ENCODE results near the gene ARFRP1. TPM values are rescaled to one million over a fixed set of nuclear protein-coding genes. Genes with fewer than 3 reads are reported as not detected.

The ARFRP1 gene
- total and polyA plus RNA-seq, 2 of the 13 experiments (the other 11 are each of a cell fraction or from before 2014, with no cell fraction given), result 32.0 to 51.1 TPM

DNA sequence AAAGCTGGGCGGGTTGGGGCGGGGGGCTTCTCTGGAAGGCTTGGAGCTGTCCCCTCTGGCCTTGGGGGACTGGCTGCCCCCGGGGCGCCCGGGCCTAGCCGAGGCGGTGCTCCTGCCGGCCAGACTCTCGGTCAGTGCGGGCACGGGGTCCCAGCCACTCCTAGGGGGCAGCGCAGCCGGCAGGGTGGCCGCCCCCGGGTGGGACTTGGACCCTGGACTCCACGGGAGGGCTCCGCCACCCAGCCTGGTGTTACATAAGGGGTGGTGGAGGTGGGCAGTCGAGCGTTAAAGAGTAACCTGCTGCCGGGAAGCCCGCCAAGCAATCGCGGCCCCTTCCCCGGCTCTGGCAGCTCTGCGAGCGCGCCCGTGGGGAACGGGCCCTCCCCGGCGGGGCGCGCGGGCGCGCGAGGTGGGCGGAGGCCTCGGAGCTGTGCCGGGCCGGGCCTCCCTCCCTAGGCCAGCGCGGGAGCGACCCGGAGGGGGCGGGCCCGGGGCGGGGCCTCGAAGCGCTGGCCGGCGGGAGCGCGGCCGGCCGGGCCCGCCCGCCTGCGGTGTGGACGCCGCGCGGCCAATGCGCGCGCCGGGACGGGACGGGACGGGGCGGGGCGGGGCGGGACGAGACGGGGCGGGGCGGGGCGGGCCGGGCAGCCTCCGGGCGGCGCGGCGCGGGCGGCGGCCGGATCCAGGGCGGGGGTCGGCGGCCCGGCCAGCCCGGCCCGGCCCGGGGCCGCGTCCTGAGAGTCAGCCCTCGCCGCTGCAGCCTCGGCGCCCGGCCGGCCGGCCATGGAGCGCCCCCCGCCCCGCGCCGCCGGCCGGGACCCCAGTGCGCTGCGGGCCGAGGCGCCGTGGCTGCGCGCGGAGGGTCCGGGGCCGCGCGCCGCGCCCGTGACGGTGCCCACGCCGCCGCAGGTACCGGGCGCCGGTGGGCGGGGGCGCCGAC, 31.6 kb upstream of the ARFRP1 start, which contains the start of gene SLC2A4RG (continued):
- TF ChIP-seq, protein P1, sequence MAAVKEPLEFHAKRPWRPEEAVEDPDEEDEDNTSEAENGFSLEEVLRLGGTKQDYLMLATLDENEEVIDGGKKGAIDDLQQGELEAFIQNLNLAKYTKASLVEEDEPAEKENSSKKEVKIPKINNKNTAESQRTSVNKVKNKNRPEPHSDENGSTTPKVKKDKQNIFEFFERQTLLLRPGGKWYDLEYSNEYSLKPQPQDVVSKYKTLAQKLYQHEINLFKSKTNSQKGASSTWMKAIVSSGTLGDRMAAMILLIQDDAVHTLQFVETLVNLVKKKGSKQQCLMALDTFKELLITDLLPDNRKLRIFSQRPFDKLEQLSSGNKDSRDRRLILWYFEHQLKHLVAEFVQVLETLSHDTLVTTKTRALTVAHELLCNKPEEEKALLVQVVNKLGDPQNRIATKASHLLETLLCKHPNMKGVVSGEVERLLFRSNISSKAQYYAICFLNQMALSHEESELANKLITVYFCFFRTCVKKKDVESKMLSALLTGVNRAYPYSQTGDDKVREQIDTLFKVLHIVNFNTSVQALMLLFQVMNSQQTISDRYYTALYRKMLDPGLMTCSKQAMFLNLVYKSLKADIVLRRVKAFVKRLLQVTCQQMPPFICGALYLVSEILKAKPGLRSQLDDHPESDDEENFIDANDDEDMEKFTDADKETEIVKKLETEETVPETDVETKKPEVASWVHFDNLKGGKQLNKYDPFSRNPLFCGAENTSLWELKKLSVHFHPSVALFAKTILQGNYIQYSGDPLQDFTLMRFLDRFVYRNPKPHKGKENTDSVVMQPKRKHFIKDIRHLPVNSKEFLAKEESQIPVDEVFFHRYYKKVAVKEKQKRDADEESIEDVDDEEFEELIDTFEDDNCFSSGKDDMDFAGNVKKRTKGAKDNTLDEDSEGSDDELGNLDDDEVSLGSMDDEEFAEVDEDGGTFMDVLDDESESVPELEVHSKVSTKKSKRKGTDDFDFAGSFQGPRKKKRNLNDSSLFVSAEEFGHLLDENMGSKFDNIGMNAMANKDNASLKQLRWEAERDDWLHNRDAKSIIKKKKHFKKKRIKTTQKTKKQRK (IDR thresholded peaks at IDR 0.05; ENCODE audit: low read length), result no peak
- TF ChIP-seq, protein P2, sequence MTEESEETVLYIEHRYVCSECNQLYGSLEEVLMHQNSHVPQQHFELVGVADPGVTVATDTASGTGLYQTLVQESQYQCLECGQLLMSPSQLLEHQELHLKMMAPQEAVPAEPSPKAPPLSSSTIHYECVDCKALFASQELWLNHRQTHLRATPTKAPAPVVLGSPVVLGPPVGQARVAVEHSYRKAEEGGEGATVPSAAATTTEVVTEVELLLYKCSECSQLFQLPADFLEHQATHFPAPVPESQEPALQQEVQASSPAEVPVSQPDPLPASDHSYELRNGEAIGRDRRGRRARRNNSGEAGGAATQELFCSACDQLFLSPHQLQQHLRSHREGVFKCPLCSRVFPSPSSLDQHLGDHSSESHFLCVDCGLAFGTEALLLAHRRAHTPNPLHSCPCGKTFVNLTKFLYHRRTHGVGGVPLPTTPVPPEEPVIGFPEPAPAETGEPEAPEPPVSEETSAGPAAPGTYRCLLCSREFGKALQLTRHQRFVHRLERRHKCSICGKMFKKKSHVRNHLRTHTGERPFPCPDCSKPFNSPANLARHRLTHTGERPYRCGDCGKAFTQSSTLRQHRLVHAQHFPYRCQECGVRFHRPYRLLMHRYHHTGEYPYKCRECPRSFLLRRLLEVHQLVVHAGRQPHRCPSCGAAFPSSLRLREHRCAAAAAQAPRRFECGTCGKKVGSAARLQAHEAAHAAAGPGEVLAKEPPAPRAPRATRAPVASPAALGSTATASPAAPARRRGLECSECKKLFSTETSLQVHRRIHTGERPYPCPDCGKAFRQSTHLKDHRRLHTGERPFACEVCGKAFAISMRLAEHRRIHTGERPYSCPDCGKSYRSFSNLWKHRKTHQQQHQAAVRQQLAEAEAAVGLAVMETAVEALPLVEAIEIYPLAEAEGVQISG (CRISPR knock-in tag; IDR thresholded peaks at IDR 0.05), result peak; percentile 90
- TF ChIP-seq ZNF263 (CRISPR knock-in tag; IDR thresholded peaks at IDR 0.05), result peak; percentile 57; the same call in 1 of the 2 replicates
- TF ChIP-seq ZNF615 (CRISPR knock-in tag; IDR thresholded peaks at IDR 0.05; ENCODE audit: borderline replicate concordance), result no peak
- peak; percentile 80 for TF ChIP-seq TOPORS (CRISPR knock-in tag; IDR thresholded peaks at IDR 0.05)
- TF ChIP-seq, protein P3, sequence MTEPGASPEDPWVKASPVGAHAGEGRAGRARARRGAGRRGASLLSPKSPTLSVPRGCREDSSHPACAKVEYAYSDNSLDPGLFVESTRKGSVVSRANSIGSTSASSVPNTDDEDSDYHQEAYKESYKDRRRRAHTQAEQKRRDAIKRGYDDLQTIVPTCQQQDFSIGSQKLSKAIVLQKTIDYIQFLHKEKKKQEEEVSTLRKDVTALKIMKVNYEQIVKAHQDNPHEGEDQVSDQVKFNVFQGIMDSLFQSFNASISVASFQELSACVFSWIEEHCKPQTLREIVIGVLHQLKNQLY (CRISPR knock-in tag; IDR thresholded peaks at IDR 0.05), result peak; percentile 71
- TF ChIP-seq SMAD1 (CRISPR knock-in tag; IDR thresholded peaks at IDR 0.05; ENCODE audit: borderline replicate concordance, low read depth), result peak; percentile 88
- TF ChIP-seq NKX3-1 (CRISPR knock-in tag; IDR thresholded peaks at IDR 0.05), result peak; percentile 94
- peak; percentile 95 for TF ChIP-seq HOXA5 (CRISPR knock-in tag; IDR thresholded peaks at IDR 0.05)
- TF ChIP-seq, protein P4, sequence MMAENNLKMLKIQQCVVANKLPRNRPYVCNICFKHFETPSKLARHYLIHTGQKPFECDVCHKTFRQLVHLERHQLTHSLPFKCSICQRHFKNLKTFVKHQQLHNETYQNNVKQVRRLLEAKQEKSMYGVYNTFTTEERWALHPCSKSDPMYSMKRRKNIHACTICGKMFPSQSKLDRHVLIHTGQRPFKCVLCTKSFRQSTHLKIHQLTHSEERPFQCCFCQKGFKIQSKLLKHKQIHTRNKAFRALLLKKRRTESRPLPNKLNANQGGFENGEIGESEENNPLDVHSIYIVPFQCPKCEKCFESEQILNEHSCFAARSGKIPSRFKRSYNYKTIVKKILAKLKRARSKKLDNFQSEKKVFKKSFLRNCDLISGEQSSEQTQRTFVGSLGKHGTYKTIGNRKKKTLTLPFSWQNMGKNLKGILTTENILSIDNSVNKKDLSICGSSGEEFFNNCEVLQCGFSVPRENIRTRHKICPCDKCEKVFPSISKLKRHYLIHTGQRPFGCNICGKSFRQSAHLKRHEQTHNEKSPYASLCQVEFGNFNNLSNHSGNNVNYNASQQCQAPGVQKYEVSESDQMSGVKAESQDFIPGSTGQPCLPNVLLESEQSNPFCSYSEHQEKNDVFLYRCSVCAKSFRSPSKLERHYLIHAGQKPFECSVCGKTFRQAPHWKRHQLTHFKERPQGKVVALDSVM (CRISPR knock-in tag; IDR thresholded peaks at IDR 0.05), result peak; percentile 85; the same call in 1 of the 2 replicates
- TF ChIP-seq POLR2AphosphoS2 (IDR thresholded peaks at IDR 0.05; ENCODE audit: low read depth, low read length), result peak; percentile 78; the same call in 1 of the 2 replicates
- TF ChIP-seq ZFP90 (CRISPR knock-in tag; IDR thresholded peaks at IDR 0.05; ENCODE audit: borderline replicate concordance), result peak; percentile 88; the same call in 1 of the 2 replicates
- peak; percentile 79; the same call in 1 of the 2 replicates for TF ChIP-seq ZC3H4 (CRISPR knock-in tag; IDR thresholded peaks at IDR 0.05; ENCODE audit: borderline replicate concordance)
- peak; percentile 66; the same call in 1 of the 2 replicates for TF ChIP-seq SRY (CRISPR knock-in tag; IDR thresholded peaks at IDR 0.05)
- peak; percentile 95 for TF ChIP-seq KDM2A (CRISPR knock-in tag; IDR thresholded peaks at IDR 0.05; ENCODE audit: borderline replicate concordance, low read depth)
- TF ChIP-seq, protein P5, sequence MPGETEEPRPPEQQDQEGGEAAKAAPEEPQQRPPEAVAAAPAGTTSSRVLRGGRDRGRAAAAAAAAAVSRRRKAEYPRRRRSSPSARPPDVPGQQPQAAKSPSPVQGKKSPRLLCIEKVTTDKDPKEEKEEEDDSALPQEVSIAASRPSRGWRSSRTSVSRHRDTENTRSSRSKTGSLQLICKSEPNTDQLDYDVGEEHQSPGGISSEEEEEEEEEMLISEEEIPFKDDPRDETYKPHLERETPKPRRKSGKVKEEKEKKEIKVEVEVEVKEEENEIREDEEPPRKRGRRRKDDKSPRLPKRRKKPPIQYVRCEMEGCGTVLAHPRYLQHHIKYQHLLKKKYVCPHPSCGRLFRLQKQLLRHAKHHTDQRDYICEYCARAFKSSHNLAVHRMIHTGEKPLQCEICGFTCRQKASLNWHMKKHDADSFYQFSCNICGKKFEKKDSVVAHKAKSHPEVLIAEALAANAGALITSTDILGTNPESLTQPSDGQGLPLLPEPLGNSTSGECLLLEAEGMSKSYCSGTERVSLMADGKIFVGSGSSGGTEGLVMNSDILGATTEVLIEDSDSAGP (CRISPR knock-in tag; IDR thresholded peaks at IDR 0.05; ENCODE audit: borderline replicate concordance), result 0 out of 2 replicates have a peak, but pooled peaks have one; percentile 13
